ENCODE results near the gene TOMM70. TPM values are rescaled to one million over a fixed set of nuclear protein-coding genes. Genes with fewer than 3 reads are reported as not detected.
"Not testable (repeated sequence)": the region's sequence is repeated elsewhere in the genome, so short reads cannot be mapped to it uniquely, and the experiment has no call there.

TOMM70 gene
- polyA plus RNA-seq, 1 donor from 2014 or later: 110 TPM

GRCh38 chr3:100329800-100330489 lies 70.9 kb downstream of the TOMM70 start:
- no peak overlapping the region for H3K27ac ChIP-seq (ENCODE audit: low read length)
- no peaks in the 10 kb centered on the region for H3K27me3 ChIP-seq (ENCODE audit: insufficient read depth, low read depth, low read length)
- H3F3A ChIP-seq (ENCODE audit: insufficient read depth, low read length, poor library complexity, severe bottlenecking): no peaks in the 10 kb centered on the region
- no peak overlapping the region for H3K9ac ChIP-seq (ENCODE audit: low read length)
- H3K79me2 ChIP-seq (replicated peaks; ENCODE audit: insufficient read depth, low read length): no peaks in the 10 kb centered on the region
- no peaks in the 10 kb centered on the region for H3K36me3 ChIP-seq (ENCODE audit: insufficient read depth, low read length)
- no peak overlapping the region for H3K4me3 ChIP-seq (ENCODE audit: low read length)
- H4K20me1 ChIP-seq (ENCODE audit: insufficient read depth): no peaks in the 10 kb centered on the region
- H2AFZ ChIP-seq (ENCODE audit: low read depth, low read length): no peak overlapping the region
- H3K4me2 ChIP-seq (ENCODE audit: low read length): no peak overlapping the region
- TF ChIP-seq TAF1 (IDR thresholded peaks at IDR 0.05; ENCODE audit: low read depth) (no peak), SMC3 (conservative IDR thresholded peaks at IDR 0.05; ENCODE audit: poor library complexity) (no peak), POLR2AphosphoS5 (IDR thresholded peaks at IDR 0.05) (no peak), REST (IDR thresholded peaks at IDR 0.05; ENCODE audit: borderline replicate concordance) (no peak), RAD21 (conservative IDR thresholded peaks at IDR 0.05) (no peak), CTCF (IDR thresholded peaks at IDR 0.05; ENCODE audit: poor library complexity, severe bottlenecking) (no peak), EP300 (conservative IDR thresholded peaks at IDR 0.05; ENCODE audit: poor library complexity, severe bottlenecking) (no peak), EZH2 (IDR thresholded peaks at IDR 0.05; ENCODE audit: borderline replicate concordance, insufficient read depth, low read length, poor library complexity, severe bottlenecking) (no peak), MXI1 (conservative IDR thresholded peaks at IDR 0.05; ENCODE audit: poor library complexity, severe bottlenecking) (no peak)
- H3K9me2 ChIP-seq (ENCODE audit: insufficient read depth, low read length): no peaks in the 10 kb centered on the region
- H3K9me3 ChIP-seq (ENCODE audit: low read length): no peaks in the 10 kb centered on the region

- H3K9ac ChIP-seq (ENCODE audit: low read length); H3K9me3 ChIP-seq (ENCODE audit: low read length); H3K36me3 ChIP-seq (ENCODE audit: insufficient read depth, low read length); H3F3A ChIP-seq (ENCODE audit: insufficient read depth, low read length, poor library complexity, severe bottlenecking); H3K27ac ChIP-seq (ENCODE audit: low read length); H2AFZ ChIP-seq (ENCODE audit: low read depth, low read length); H3K4me3 ChIP-seq (ENCODE audit: low read length); H3K27me3 ChIP-seq (ENCODE audit: insufficient read depth, low read depth, low read length); H3K4me2 ChIP-seq (ENCODE audit: low read length); H3K79me2 ChIP-seq (replicated peaks; ENCODE audit: insufficient read depth, low read length); H4K20me1 ChIP-seq (ENCODE audit: insufficient read depth); H3K9me2 ChIP-seq (ENCODE audit: insufficient read depth, low read length): not testable (repeated sequence)
Measured at GRCh38 chr3:100327377-100327776, 73.5 kb downstream of the TOMM70 start.
